IMR-90 (cell line): ENCODE data around the gene AKAP5.

Experiments used
- CTCF ChIP-seq: conservative IDR thresholded peaks from 2 replicates; pipeline ENCODE4 v1.5.1; 2012; ENCODE audit warnings: mild to moderate bottlenecking, low read depth, low read length, improper control_type of control experiment
- MAZ ChIP-seq: IDR thresholded peaks from 2 replicates; pipeline ENCODE4 v1.6.1; 2012; ENCODE audit warnings: low read depth, mild to moderate bottlenecking, low read length, improper control_type of control experiment, moderate library complexity, borderline replicate concordance
- MXI1 ChIP-seq: IDR thresholded peaks from 2 replicates; pipeline ENCODE4 v1.6.1; 2012; ENCODE audit warnings: low read depth, mild to moderate bottlenecking, low read length, moderate library complexity, borderline replicate concordance
- NFE2L2 ChIP-seq: fragments of 150-350 bp; IDR thresholded peaks from 2 replicates; pipeline ENCODE4 v1.6.1; 2016; ENCODE audit warnings: low read depth, mild to moderate bottlenecking, low read length
- POLR2A ChIP-seq: IDR thresholded peaks from 2 replicates; pipeline ENCODE4 v1.6.1; 2012; ENCODE audit warnings: mild to moderate bottlenecking, low read depth, low read length
- RAD21 ChIP-seq: IDR thresholded peaks from 2 replicates; pipeline ENCODE4 v1.6.1; 2012; ENCODE audit warnings: low read length, improper control_type of control experiment
- RFX5 ChIP-seq: IDR thresholded peaks from 2 replicates; pipeline ENCODE4 v1.8.0; 2012; ENCODE audit warnings: low read depth, mild to moderate bottlenecking, low read length, moderate library complexity

DNA sequence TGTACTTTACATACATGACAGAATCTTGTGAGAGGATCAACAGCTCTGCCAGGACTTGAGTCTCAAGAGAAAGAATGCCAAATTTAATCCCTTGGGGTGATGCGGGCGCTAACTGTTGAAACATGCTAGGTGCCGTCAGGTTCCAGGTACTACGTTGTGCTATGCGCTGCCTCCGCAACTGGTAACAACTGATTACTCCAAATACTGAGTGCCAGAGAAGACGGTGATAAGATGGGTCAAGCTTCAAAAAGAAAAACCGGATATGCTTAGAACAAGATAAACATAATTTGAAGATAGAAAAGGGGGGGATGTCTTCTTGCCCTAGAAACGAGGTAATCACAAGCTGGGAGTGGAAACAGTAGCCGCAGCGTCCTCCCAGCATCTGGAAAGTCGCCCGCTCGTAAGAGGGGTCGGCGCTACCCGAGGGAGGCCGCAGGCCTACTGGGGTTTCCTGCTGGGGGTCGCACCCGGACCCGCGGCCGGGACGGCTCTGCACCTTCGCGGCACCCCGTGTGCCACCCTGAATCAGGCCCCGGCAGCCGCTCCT lies 37.7 kb downstream of the AKAP5 start:
- TF ChIP-seq MXI1: no peak
- no peak for TF ChIP-seq POLR2A
- no peak for TF ChIP-seq CTCF
- no peak for TF ChIP-seq MAZ
- TF ChIP-seq RFX5: no peak
- no peak for TF ChIP-seq RAD21
- no peak for TF ChIP-seq NFE2L2
